K562 (cell line): ENCODE results near the gene SLC4A11.

ENCODE experiments used
- ARID3A ChIP-seq: IDR thresholded peaks from 2 replicates; pipeline ENCODE4 v1.6.1; 2012; ENCODE audit warnings: low read depth, low read length, improper control_type of control experiment, borderline replicate concordance
- CTCF ChIP-seq, 3 experiments: IDR thresholded peaks in 2 of 3; conservative IDR thresholded peaks in 1 of 3; 2 replicates each; pipeline ENCODE4 v1.5.1; 2011 to 2012; ENCODE audit warnings: low read length in 3 of 3, mild to moderate bottlenecking in 3 of 3, control low read depth in 2 of 3, improper control_type of control experiment in 1 of 3, inconsistent platforms in 1 of 3, low read depth in 1 of 3, mixed read lengths in 1 of 3, moderate library complexity in 1 of 3; ENCODE audit not compliant: insufficient read depth in 2 of 3
- E2F1 ChIP-seq: sonication (generic); formaldehyde crosslinking; IDR thresholded peaks from 2 replicates; pipeline ENCODE4 v1.8.1; 2023; ENCODE audit warnings: mild to moderate bottlenecking, missing genetic modification reagents, moderate library complexity
- FOXJ3 ChIP-seq: sonication (generic); formaldehyde crosslinking; IDR thresholded peaks from 2 replicates; pipeline ENCODE4 v1.4.0; 2020; ENCODE audit warnings: mild to moderate bottlenecking, missing genetic modification reagents
- IRF2 ChIP-seq: sonication (generic); formaldehyde crosslinking; IDR thresholded peaks from 2 replicates; pipeline ENCODE4 v1.8.1; 2022; ENCODE audit warnings: mild to moderate bottlenecking, missing genetic modification reagents
- PHB2 ChIP-seq: fragments of 450-650 bp; IDR thresholded peaks from 2 replicates; pipeline ENCODE4 v1.6.1; 2017; ENCODE audit warnings: low read depth
- TAF1 ChIP-seq: IDR thresholded peaks from 2 replicates; pipeline ENCODE4 v1.6.1; 2011; ENCODE audit warnings: mild to moderate bottlenecking, low read length, moderate library complexity; ENCODE audit not compliant: insufficient read depth, control insufficient read depth, severe bottlenecking; ENCODE audit errors: extremely low read depth
- ZBTB43 ChIP-seq: sonication (generic); formaldehyde crosslinking; IDR thresholded peaks from 2 replicates; pipeline ENCODE4 v1.8.0; 2023; ENCODE audit warnings: mild to moderate bottlenecking, missing genetic modification reagents

- TF ChIP-seq FOXJ3 (CRISPR knock-in tag) (no peak), ARID3A (no peak), ZBTB43 (CRISPR knock-in tag) (no peak), TAF1 (no peak), PHB2 (no peak), IRF2 (CRISPR knock-in tag) (no peak), E2F1 (CRISPR knock-in tag) (no peak), CTCF (IDR thresholded peaks at IDR 0.05 in 2 of 3, conservative IDR thresholded peaks at IDR 0.05 in 1 of 3; ENCODE audit: insufficient read depth in 2 of 3, low read depth in 1 of 3, low read length in 3 of 3) (no peak)
Observed at GRCh38 chr20:3279761-3280160, 40.8 kb upstream of the SLC4A11 start.
